Activated CD4-positive, alpha-beta memory T cell treated with anti-CD3 and anti-CD28 coated beads for 36 hours (primary cell): ENCODE measurements around the gene ACTG2. TPM values are rescaled to one million over a fixed set of nuclear protein-coding genes. Genes with fewer than 3 reads are reported as not detected.
"Not testable (repeated sequence)": the region's sequence is repeated elsewhere in the genome, so short reads cannot be mapped to it uniquely, and the experiment has no call there.

Experiments used
- CTCF ChIA-PET: fragments of 350-600 bp; sonication (Branson Sonifier 250); formaldehyde crosslinking; loops from one replicate; lab custom pipeline; 2021; ENCODE audit warnings: antibody characterized with exemption, inconsistent platforms; lab: Charles Lee
- POLR2A ChIA-PET: fragments of 350-600 bp; sonication (Branson Sonifier 250); formaldehyde crosslinking; loops from one replicate; lab custom pipeline; 2021; ENCODE audit warnings: antibody characterized with exemption; lab: Charles Lee
- DNase-seq: peaks from one replicate; pipeline ENCODE4 v3.0.0-alpha.2; 2020
- H3K27ac Mint-ChIP-seq: one replicate; pipeline ENCODE4 v1.8.0; 2021; ENCODE audit warnings: mixed read lengths
- H3K27me3 Mint-ChIP-seq: one replicate; pipeline ENCODE4 v1.8.0; 2021; ENCODE audit warnings: mixed read lengths
- H3K36me3 Mint-ChIP-seq: one replicate; pipeline ENCODE4 v1.8.0; 2021; ENCODE audit warnings: mixed read lengths
- H3K4me1 Mint-ChIP-seq: one replicate; pipeline ENCODE4 v1.8.0; 2021; ENCODE audit warnings: low read depth, mixed read lengths
- H3K4me3 Mint-ChIP-seq: one replicate; pipeline ENCODE4 v1.8.0; 2021; ENCODE audit warnings: mild to moderate bottlenecking, mixed read lengths
- H3K9me3 Mint-ChIP-seq: one replicate; pipeline ENCODE4 v1.8.0; 2021; ENCODE audit warnings: mixed read lengths
- intact Hi-C: fragments of 100-400 bp; cut with micrococcal nuclease; formaldehyde crosslinking; loops from one replicate; pipeline ENCODE4 v1.15.1; 2023
- total RNA-seq, 2 experiments: library from RNA; stranded (reverse); gene quantifications; one replicate each; pipeline ENCODE4 v1.2.3, GENCODE V29; 2021

ACTG2 gene
- total RNA-seq, 2 experiments from 2014 or later = not detected

DNA sequence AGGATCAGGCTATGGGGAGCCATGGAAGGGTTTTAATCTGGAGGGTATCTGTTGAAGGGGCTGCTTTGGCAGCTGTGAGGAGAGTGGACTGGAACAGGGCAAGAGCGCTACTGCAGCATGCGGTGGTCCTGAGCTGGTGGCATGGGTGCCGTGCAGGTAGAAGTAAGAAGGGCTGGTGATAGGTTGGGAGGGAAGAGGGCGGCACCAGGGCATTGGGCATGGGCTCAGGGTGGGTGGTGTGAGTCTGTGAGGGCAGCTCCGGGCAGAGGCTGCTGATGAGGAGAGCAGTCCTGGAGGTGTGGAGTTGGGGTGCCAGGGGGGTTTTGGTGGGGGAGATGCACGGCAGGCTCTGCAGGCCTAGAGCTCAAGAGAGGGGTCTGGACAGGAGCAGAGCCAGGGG is 2.1 kb downstream of the ACTG2 start:
- DNase-seq = no peak
- H3K36me3 Mint-ChIP-seq = no peaks in the 10 kb centered on the region
- no peaks in the 10 kb centered on the region for H3K9me3 Mint-ChIP-seq
- no peak overlapping the region for H3K4me3 Mint-ChIP-seq
- no peaks in the 10 kb centered on the region for H3K27me3 Mint-ChIP-seq
- intact Hi-C loops = loop anchor here (1.0 to 5.0 kb wide), 2 partner anchors 9 to 42 kb away; no protein-coding TSS in a partner anchor
- ChIA-PET POLR2A (no interaction called here), CTCF (interaction anchor here (1.1 kb wide), 1 partner anchor 71 kb away, joined by 3 read pairs; no protein-coding TSS in a partner anchor)
- H3K4me1 Mint-ChIP-seq = peaks cover 23% of the 10 kb centered on the region
- H3K27ac Mint-ChIP-seq = no peak overlapping the region

DNA sequence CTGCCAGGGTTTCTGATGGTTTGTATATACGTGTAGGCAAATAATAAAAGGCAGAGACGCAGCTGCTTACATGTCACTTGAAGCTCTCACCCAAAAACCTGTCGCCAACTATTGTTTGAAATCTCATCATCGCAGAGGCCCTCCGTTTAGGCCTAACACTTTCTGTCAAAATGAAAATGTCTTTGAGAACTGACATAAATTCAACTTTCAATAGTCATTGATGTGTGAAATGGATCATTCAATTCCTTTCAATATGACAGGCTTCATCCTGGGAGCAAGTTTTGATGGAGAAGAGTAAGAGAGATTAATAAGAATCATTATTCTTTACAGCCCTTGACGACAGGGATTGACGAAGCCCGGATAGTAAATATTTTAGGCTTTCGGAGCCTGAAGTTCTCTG is 2.7 kb downstream of the ACTG2 start:
- DNase-seq = no peak
- H3K27ac Mint-ChIP-seq = no peak overlapping the region
- H3K4me3 Mint-ChIP-seq = no peak overlapping the region
- CTCF ChIA-PET = interaction anchor here (1.8 kb wide), 1 partner anchor 12 kb away, joined by 5 read pairs; no protein-coding TSS in a partner anchor
- no peaks in the 10 kb centered on the region for H3K36me3 Mint-ChIP-seq
- intact Hi-C loops = loop anchor here (1.0 to 5.0 kb wide), 2 partner anchors 9 to 42 kb away; no protein-coding TSS in a partner anchor
- no peaks in the 10 kb centered on the region for H3K27me3 Mint-ChIP-seq
- POLR2A ChIA-PET = no interaction called here
- peaks cover 23% of the 10 kb centered on the region for H3K4me1 Mint-ChIP-seq
- no peaks in the 10 kb centered on the region for H3K9me3 Mint-ChIP-seq

DNA sequence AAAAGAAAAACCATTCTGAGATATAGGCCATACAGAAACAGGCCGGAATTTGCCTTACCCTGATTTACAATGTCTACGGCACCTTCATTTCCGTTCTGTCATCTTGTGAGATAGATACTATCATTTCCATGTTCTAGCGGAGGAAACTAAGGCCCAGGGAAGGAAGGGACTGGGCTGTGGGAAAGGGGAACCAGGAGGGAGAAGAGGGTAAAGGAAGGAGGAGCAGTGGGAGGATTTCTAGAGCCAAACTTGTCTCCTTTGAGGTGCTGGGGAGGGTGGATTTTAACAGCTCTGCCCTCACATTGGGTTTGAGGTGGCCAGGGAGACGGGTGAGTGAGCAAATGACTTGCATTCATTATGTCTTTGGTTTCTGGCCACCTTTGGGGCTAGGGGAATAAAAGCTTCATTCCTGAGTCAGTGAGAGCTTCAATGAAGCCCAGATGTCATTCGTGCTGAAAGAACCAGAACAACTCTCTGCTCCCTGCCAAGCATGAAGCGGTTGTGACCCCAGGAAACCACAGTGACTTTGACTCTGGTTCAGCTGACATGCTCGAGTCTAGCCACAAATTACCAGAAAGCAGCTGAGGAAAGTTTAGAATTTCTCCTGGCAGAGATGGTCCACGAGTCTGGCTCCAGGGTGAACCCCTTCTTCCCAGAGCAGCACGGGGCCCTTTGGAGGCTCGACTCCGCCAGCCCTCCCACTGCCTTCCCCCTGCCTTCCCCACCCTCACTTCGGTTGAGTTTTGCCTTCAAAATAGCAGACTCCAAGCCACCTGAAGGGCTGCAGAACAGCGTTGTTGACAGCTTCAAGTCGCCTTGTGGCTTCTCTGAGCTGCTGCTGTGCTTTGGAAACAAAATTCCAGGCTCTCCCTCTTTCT is 3.8 kb downstream of the ACTG2 start:
- no peaks in the 10 kb centered on the region for H3K9me3 Mint-ChIP-seq
- ChIA-PET POLR2A (interaction anchor here (1.0 kb wide), 2 partner anchors 9 to 37 kb away, joined by 3 read pairs; no protein-coding TSS in a partner anchor), CTCF (interaction anchor here (1.1 to 1.8 kb wide), 3 partner anchors 11 to 70 kb away, joined by 3 to 5 read pairs (median 4); no protein-coding TSS in a partner anchor)
- H3K4me1 Mint-ChIP-seq = peaks cover 23% of the 10 kb centered on the region
- no peaks in the 10 kb centered on the region for H3K36me3 Mint-ChIP-seq
- H3K27ac Mint-ChIP-seq = peak overlapping the region; percentile 73
- no peaks in the 10 kb centered on the region for H3K27me3 Mint-ChIP-seq
- no peak overlapping the region for H3K4me3 Mint-ChIP-seq
- intact Hi-C loops = loop anchor here (2.0 to 5.0 kb wide), 2 partner anchors 41 to 68 kb away; partner anchors contain the start of gene STAMBP
- DNase-seq = peak; percentile 62

DNA sequence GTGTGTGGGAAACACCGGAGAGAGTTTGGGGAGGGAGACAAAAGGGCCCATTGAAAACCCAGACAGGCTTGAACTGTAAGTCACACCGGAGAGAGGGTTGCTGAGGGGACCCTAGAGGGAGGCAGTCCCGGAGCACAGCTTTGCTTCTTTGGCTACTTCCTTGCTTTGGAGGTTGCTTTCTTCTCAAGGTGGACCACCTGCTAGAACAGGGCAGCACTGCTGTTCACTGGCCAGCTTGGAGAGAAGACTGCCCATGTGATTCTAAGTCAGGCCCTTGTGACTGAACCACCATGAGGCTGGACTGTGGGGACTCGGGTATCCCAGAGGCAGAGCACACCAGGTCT is 4.4 kb downstream of the ACTG2 start:
- no peak for DNase-seq
- ChIA-PET POLR2A (interaction anchor here (1.0 kb wide), 1 partner anchor 10 kb away, joined by 3 read pairs; no protein-coding TSS in a partner anchor), CTCF (interaction anchor here (1.1 to 1.8 kb wide), 3 partner anchors 10 to 70 kb away, joined by 3 to 5 read pairs (median 4); no protein-coding TSS in a partner anchor)
- Mint-ChIP-seq H3K27me3 (no peaks in the 10 kb centered on the region), H3K9me3 (no peaks in the 10 kb centered on the region), H3K4me1 (peaks cover 23% of the 10 kb centered on the region), H3K27ac (no peak overlapping the region), H3K36me3 (no peaks in the 10 kb centered on the region), H3K4me3 (no peak overlapping the region)
- intact Hi-C loops = loop anchor here (2.0 to 5.0 kb wide), 2 partner anchors 40 to 68 kb away; partner anchors contain the start of gene STAMBP

DNA sequence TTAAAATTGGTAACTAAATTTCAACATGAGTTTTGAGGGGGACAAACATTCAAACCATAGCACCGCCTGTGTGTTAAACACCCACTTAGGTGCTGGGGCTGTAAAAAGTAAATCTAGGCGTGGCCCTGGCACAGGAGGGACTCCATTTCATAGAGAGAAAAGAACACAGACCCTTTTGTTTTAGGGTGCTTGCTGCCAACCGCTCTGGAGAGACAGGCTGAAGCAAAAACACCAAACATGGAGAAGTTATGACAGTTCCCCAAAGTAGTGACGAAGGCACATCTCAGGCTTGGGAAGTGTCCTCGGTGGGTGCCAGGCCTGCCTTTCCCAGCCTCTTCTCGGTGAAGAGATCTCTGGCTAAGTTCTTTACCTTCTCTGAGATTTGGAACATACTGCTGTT is 5.1 kb downstream of the ACTG2 start:
- no peak overlapping the region for H3K27ac Mint-ChIP-seq
- no peak overlapping the region for H3K4me3 Mint-ChIP-seq
- H3K27me3 Mint-ChIP-seq = no peaks in the 10 kb centered on the region
- POLR2A ChIA-PET = no interaction called here
- DNase-seq = no peak
- peaks cover 23% of the 10 kb centered on the region for H3K4me1 Mint-ChIP-seq
- H3K9me3 Mint-ChIP-seq = no peaks in the 10 kb centered on the region
- intact Hi-C loops = loop anchor here (2.0 to 5.0 kb wide), 2 partner anchors 39 to 69 kb away; partner anchors contain the start of gene STAMBP
- CTCF ChIA-PET = no interaction called here
- no peaks in the 10 kb centered on the region for H3K36me3 Mint-ChIP-seq

DNA sequence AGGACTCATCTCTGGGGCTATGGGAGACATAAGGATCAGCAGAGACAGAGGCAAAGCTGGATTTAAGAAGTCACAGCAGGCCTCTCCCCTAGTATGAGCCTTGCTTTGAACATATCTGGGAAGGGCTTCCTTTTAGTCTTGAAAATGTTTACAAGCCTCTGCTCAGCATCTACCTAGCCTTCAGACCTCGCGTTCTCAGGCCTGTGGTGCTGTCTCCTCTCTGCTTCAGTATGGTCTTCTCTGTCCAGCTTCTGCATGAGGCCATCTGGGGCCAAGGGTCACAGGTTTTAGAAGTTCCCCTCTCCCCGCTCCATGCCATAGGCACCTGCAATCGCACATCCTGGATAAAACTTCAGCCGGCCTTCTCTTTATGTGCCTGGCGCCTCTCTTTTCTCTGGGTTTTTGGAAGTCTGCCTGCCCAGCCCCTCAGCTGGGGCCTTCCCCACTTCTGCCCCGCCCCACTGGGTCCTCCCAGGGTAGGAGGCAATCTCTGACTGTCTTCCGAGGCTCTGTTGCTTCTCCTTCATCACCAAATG is 7.1 kb downstream of the ACTG2 start:
- Mint-ChIP-seq H3K36me3 (no peaks in the 10 kb centered on the region), H3K4me3 (no peak overlapping the region), H3K27me3 (no peaks in the 10 kb centered on the region), H3K9me3 (no peaks in the 10 kb centered on the region), H3K4me1 (peaks cover 17% of the 10 kb centered on the region), H3K27ac (no peak overlapping the region)
- ChIA-PET CTCF (interaction anchor here (1.0 to 1.1 kb wide), 2 partner anchors 35 to 101 kb away, joined by 3 read pairs; no protein-coding TSS in a partner anchor), POLR2A (interaction anchor here (0.7 kb wide), 1 partner anchor 248 kb away, joined by 3 read pairs; the partner anchor contains the start of gene BOLA3)
- DNase-seq = no peak
- intact Hi-C loops = loop anchor here (5.0 kb wide), 1 partner anchor 37 kb away; no protein-coding TSS in a partner anchor

DNA sequence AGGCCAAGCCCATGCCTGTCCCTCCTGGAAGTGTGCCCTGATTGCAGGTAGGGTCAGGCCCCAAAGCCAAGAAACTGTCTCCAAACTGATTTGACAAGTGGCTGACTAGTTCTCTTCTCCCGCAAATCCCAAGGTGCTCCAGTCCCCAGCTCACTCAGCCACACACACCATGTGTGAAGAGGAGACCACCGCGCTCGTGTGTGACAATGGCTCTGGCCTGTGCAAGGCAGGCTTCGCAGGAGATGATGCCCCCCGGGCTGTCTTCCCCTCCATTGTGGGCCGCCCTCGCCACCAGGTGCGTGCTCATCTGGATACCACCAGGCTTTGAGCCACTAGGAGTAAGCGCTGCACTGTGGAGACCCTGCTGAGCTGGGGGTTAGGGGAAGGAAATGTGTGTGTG is 8.3 kb downstream of the ACTG2 start:
- intact Hi-C loops = no loop called here
- Mint-ChIP-seq H3K9me3 (no peaks in the 10 kb centered on the region), H3K4me1 (peaks cover 7% of the 10 kb centered on the region), H3K27me3 (no peaks in the 10 kb centered on the region), H3K36me3 (no peaks in the 10 kb centered on the region), H3K4me3 (no peak overlapping the region), H3K27ac (no peak overlapping the region)
- no peak for DNase-seq
- ChIA-PET POLR2A (no interaction called here), CTCF (no interaction called here)

DNA sequence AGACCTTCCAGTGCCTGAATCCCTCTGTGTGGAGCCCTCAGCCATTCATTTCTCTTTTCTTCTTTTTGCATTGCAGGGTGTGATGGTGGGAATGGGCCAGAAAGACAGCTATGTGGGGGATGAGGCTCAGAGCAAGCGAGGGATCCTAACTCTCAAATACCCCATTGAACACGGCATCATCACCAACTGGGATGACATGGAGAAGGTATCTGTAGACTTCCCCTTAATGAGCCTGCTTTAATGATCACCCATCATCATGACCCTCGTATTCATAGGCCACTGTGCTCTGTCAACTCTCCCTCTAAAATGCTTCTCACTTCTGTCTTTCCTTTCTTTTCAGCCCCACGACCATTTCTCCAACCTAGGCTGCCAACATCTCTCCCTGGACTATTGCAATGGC is 9.5 kb downstream of the ACTG2 start:
- ChIA-PET POLR2A (interaction anchor here (0.6 to 1.1 kb wide), 2 partner anchors 9 to 194 kb away, joined by 3 to 6 read pairs; no protein-coding TSS in a partner anchor), CTCF (no interaction called here)
- DNase-seq = no peak
- Mint-ChIP-seq H3K9me3 (no peaks in the 10 kb centered on the region), H3K27ac (no peak overlapping the region), H3K4me1 (peaks cover under 1% of the 10 kb centered on the region), H3K27me3 (no peaks in the 10 kb centered on the region), H3K36me3 (no peaks in the 10 kb centered on the region), H3K4me3 (no peak overlapping the region)
- intact Hi-C loops = no loop called here

DNA sequence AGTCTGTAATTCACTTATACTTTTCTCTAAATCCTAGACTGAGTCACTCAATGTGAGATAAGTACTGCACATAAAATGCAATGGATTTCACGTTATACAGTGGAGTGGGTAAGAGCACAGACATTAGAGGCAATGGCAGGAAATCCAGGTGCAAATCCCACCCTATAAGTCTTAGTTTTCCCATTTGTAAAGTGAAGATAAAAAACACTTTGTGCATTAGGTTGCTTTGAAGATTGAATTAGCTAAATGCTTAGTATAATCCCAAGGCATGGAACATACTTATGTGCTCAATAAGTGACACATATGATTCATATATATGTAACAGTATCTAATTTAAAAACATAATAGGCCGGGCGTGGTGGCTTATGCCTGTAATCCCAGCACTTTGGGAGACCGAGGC is 10.5 kb downstream of the ACTG2 start:
- ChIA-PET CTCF (interaction anchor here (2.3 kb wide), 1 partner anchor 80 kb away, joined by 7 read pairs; no protein-coding TSS in a partner anchor), POLR2A (no interaction called here)
- DNase-seq = no peak
- Mint-ChIP-seq H3K4me3 (no peak overlapping the region), H3K27me3 (no peaks in the 10 kb centered on the region), H3K9me3 (no peaks in the 10 kb centered on the region), H3K27ac (no peak overlapping the region), H3K36me3 (no peaks in the 10 kb centered on the region), H3K4me1 (peaks cover 7% of the 10 kb centered on the region)
- intact Hi-C loops = no loop called here

DNA sequence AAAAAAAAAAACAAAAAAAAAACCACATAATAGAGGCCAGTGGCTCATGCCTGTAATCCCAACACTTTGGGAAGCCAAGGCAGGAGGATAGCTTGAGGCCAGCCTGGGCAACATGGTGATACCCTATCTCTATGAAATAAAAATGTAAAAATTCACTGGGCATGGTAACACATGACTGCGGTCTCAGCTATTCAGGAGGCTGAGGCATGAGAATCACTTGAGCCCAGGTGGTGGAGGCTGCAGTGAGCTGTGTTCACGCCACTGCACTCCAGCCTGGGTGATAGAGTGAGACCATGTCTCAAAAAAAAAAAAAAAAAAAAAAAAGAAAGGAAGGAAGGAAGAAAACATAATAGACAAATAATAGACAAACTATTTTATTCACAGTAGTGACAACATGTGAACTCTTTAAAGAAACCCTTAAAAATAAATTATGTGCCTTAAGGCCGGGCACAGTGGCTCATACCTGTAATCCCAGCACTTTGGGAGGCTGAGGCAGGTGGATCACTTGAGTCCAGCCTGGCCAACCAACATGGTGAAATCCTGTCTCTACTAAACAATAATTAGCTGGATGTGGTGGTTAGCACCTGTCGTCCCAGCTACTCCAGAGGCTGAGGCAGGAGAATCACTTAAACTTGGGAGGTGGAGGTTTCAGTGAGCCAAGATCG is 11.3 kb downstream of the ACTG2 start:
- H3K27ac Mint-ChIP-seq, H3K4me3 Mint-ChIP-seq, H3K9me3 Mint-ChIP-seq, intact Hi-C loops, H3K36me3 Mint-ChIP-seq, DNase-seq, H3K4me1 Mint-ChIP-seq, H3K27me3 Mint-ChIP-seq, POLR2A ChIA-PET: not testable (repeated sequence)
- CTCF ChIA-PET = interaction anchor here (0.6 to 2.3 kb wide), 2 partner anchors 81 to 83 kb away, joined by 3 to 7 read pairs; no protein-coding TSS in a partner anchor

DNA sequence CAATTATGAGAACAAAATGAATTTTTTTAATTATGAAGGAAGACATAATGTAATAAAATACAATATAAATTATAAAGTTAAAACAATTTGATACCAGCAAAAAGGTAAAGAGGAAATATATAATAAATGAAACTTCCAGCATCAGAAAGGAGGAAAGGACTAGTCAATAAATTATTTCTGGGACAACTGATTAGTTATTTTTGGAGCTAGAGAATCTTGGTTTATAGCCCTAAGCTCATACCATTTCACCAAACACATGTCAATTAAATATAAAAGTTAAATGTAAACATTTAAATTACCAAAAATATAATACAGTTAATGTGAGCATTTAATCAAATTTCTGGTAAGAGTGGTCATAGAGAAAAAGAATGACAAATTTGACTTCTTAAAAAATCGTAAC is 12.1 kb downstream of the ACTG2 start:
- no peak overlapping the region for H3K27ac Mint-ChIP-seq
- no peaks in the 10 kb centered on the region for H3K36me3 Mint-ChIP-seq
- no peak overlapping the region for H3K4me3 Mint-ChIP-seq
- H3K27me3 Mint-ChIP-seq = no peaks in the 10 kb centered on the region
- intact Hi-C loops = no loop called here
- ChIA-PET POLR2A (no interaction called here), CTCF (interaction anchor here (2.3 kb wide), 1 partner anchor 81 kb away, joined by 7 read pairs; no protein-coding TSS in a partner anchor)
- peaks cover 7% of the 10 kb centered on the region for H3K4me1 Mint-ChIP-seq
- no peaks in the 10 kb centered on the region for H3K9me3 Mint-ChIP-seq
- no peak for DNase-seq
